Endothelial cell (in vitro differentiated cells): Measurements from ENCODE around the gene PA2G4. TPM values are rescaled to one million over a fixed set of nuclear protein-coding genes. Genes with fewer than 3 reads are reported as not detected.
A peak's percentile ranks its signal among the peaks of the same experiment; 100 is the strongest.
"Not testable (repeated sequence)": the region's sequence is repeated elsewhere in the genome, so short reads cannot be mapped to it uniquely, and the experiment has no call there.

ENCODE experiments used
- DNase-seq: peaks from one replicate; pipeline ENCODE4 v3.0.0; 2021; ENCODE audit warnings: low spot score
- H3K27ac Mint-ChIP-seq: one replicate; pipeline ENCODE4 v1.8.0; 2021; ENCODE audit warnings: mixed read lengths, inconsistent platforms; ENCODE audit not compliant: unreplicated experiment
- H3K27me3 Mint-ChIP-seq: one replicate; pipeline ENCODE4 v1.8.0; 2021; ENCODE audit warnings: mild to moderate bottlenecking, moderate library complexity, mixed read lengths, inconsistent platforms; ENCODE audit not compliant: unreplicated experiment
- H3K36me3 Mint-ChIP-seq: one replicate; pipeline ENCODE4 v1.8.0; 2021; ENCODE audit warnings: mild to moderate bottlenecking, low read depth, mixed read lengths, inconsistent platforms; ENCODE audit not compliant: unreplicated experiment
- H3K4me1 Mint-ChIP-seq: one replicate; pipeline ENCODE4 v1.8.0; 2021; ENCODE audit warnings: mild to moderate bottlenecking, mixed read lengths, inconsistent platforms; ENCODE audit not compliant: unreplicated experiment
- H3K4me3 Mint-ChIP-seq: one replicate; pipeline ENCODE4 v1.8.0; 2021; ENCODE audit warnings: mild to moderate bottlenecking, mixed read lengths, inconsistent platforms; ENCODE audit not compliant: unreplicated experiment
- H3K9me3 Mint-ChIP-seq: one replicate; pipeline ENCODE4 v1.8.0; 2021; ENCODE audit warnings: mixed read lengths, inconsistent platforms; ENCODE audit not compliant: unreplicated experiment
- CTCF ChIP-seq: fragments of 200-600 bp; sonication (generic); IDR thresholded peaks from one replicate; pipeline ENCODE4 v1.5.0; 2021; ENCODE audit warnings: antibody characterized with exemption; ENCODE audit not compliant: unreplicated experiment
- total RNA-seq: library from RNA; stranded (reverse); fragmentation: NEBNext Ultra II Directional; extraction: Animal tissue kit (Norgen Biotek cat#: 25700); gene quantifications from one replicate; pipeline ENCODE4 v1.2.1, GENCODE V29; 2021; ENCODE audit not compliant: unreplicated experiment

Gene PA2G4
- total RNA-seq, 1 donor from 2014 or later, result 84.3 TPM

GRCh38 chr12:56155256-56155845 lies 51.0 kb downstream of the PA2G4 start:
- peak overlapping the region; percentile 84 for H3K4me3 Mint-ChIP-seq
- peaks cover 35% of the 10 kb centered on the region for H3K27me3 Mint-ChIP-seq
- H3K36me3 Mint-ChIP-seq, result peaks cover 35% of the 10 kb centered on the region
- no peak for TF ChIP-seq CTCF
- no peak for DNase-seq
- H3K9me3 Mint-ChIP-seq, result no peaks in the 10 kb centered on the region
- peak overlapping the region; percentile 75 for H3K27ac Mint-ChIP-seq
- H3K4me1 Mint-ChIP-seq, result peaks cover 52% of the 10 kb centered on the region

GRCh38 chr12:56156464-56157200 lies 52.3 kb downstream of the PA2G4 start:
- H3K27me3 Mint-ChIP-seq, result peaks cover 45% of the 10 kb centered on the region
- DNase-seq, H3K9me3 Mint-ChIP-seq: not testable (repeated sequence)
- H3K4me1 Mint-ChIP-seq, result peaks cover 58% of the 10 kb centered on the region
- peak overlapping the region; percentile 100 for H3K27ac Mint-ChIP-seq
- peaks cover 46% of the 10 kb centered on the region for H3K36me3 Mint-ChIP-seq
- H3K4me3 Mint-ChIP-seq, result peak overlapping the region; percentile 89

GRCh38 chr12:56157201-56158028 lies 53.1 kb downstream of the PA2G4 start:
- H3K36me3 Mint-ChIP-seq, result peaks cover 52% of the 10 kb centered on the region
- peaks cover 49% of the 10 kb centered on the region for H3K27me3 Mint-ChIP-seq
- peak; percentile 85 for DNase-seq
- peak; percentile 70 for TF ChIP-seq CTCF
- H3K9me3 Mint-ChIP-seq, result no peaks in the 10 kb centered on the region
- H3K4me3 Mint-ChIP-seq, result peak overlapping the region; percentile 89
- H3K4me1 Mint-ChIP-seq, result peaks cover 58% of the 10 kb centered on the region
- H3K27ac Mint-ChIP-seq, result peak overlapping the region; percentile 100

GRCh38 chr12:56158029-56158925 lies 53.9 kb downstream of the PA2G4 start, which contains the start of gene MYL6:
Gene MYL6 (plus strand): TSS chr12:56158359. CDS start chr12:56158402, 43 bp downstream.
- Mint-ChIP-seq H3K27me3 (peaks cover 50% of the 10 kb centered on the region), H3K36me3 (peaks cover 58% of the 10 kb centered on the region), H3K4me3 (peak within 1 kb of the TSS; percentile 100), H3K9me3 (no peaks in the 10 kb centered on the region), H3K27ac (peak within 1 kb of the TSS; percentile 100), H3K4me1 (peaks cover 51% of the 10 kb centered on the region)
- peak; percentile 86 for DNase-seq
- no peak for TF ChIP-seq CTCF
